Suppressor macrophage treated with lipopolysaccharide for 1 hour (primary cell): ENCODE measurements around the gene PLCD4.

ENCODE experiments used
- DNase-seq, 3 donors: peaks; one replicate each; pipeline ENCODE4 v3.0.0-alpha.2; 2020 to 2022

PLCD4 gene

GRCh38 chr2:218622606-218623365 lies 15.1 kb downstream of the PLCD4 start:
- DNase-seq: peak; percentile 34 to 44 (median 41)

- peak in 2 of 3 donors; percentile 49 to 51 for DNase-seq
Observed at GRCh38 chr2:218623366-218623705, 15.6 kb downstream of the PLCD4 start.

DNA sequence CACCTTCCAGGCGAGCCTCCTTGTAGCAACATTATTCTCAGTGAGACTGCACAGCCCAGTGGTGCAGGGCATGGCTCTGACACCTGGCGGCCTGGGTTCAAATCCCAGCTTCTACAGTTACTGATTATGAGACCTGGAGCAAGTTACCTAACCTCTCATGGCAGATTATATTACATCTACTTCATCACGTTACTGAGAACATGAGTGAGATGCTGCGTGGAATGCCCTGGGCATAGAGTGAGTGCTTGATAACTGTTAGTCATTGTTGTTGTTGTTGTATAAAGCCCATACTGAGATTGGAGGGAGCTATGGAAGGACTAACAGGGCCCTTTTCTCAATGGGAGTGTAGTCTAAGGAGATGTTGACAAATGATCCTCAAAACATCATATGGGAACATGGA lies 18.7 kb downstream of the PLCD4 start:
- DNase-seq: no peak

DNA sequence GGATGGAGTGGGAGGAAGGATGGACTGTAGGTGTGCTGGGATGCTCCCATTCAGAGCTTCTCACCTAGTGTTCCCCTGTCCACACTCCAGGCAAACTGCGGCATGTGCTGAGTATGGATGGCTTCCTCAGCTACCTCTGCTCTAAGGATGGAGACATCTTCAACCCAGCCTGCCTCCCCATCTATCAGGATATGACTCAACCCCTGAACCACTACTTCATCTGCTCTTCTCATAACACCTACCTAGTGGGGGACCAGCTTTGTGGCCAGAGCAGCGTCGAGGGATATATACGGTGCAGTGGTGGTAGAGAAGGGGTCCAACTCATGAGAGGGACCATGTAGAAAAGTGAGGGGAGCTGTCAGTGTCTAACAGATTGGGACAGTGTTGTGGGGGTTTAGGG lies 20.2 kb downstream of the PLCD4 start:
- DNase-seq: no peak

GRCh38 chr2:218631837-218632236 lies 24.1 kb downstream of the PLCD4 start:
- no peak for DNase-seq

DNA sequence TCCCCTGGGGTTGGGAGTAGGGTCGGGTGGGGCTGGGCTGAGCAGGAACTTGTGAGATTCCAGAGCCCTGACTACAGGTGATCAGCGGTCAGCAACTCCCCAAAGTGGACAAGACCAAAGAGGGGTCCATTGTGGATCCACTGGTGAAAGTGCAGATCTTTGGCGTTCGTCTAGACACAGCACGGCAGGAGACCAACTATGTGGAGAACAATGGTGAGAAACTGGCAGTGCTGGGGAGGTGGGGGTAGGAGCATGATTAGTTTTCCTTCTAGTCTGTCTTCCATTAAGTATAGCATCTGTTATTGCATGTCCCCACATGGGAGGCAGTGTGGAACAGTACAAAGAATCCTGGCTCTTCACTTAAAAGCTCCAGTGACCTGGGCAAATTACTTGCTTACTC lies 28.0 kb downstream of the PLCD4 start:
- no peak for DNase-seq

- DNase-seq: no peak
Observed at GRCh38 chr2:218638372-218638771, 30.7 kb downstream of the PLCD4 start.

DNA sequence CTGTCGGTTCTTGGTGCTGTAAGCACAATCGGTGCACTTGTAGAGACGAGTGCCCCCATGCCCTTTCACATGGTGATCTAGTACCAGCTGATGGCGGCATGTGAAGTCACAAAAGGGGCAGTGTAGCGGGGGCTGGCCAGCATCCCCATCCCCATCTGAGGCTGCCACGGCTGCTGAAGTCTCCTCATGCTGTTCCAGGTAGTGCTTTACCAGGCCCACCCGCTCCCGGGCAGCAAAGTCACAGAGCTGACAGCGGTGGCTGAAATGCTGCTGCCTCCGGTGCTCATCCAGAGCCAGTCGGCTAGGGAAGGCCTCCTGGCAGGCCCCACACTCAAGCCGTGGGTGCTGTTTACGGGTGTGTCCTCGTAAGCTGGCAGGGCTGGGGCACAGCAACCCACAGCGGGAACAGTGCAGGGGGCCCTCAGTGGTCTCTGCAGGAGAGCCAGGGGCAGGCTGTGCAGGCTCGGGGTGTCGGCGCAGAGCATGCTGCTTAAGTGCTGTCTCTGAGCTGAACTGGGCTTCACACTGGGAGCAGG lies 34.5 kb downstream of the PLCD4 start:
- no peak for DNase-seq

GRCh38 chr2:218642786-218643185 lies 35.1 kb downstream of the PLCD4 start:
- no peak for DNase-seq

- no peak for DNase-seq
Observed at GRCh38 chr2:218643751-218644310, 36.1 kb downstream of the PLCD4 start.

DNA sequence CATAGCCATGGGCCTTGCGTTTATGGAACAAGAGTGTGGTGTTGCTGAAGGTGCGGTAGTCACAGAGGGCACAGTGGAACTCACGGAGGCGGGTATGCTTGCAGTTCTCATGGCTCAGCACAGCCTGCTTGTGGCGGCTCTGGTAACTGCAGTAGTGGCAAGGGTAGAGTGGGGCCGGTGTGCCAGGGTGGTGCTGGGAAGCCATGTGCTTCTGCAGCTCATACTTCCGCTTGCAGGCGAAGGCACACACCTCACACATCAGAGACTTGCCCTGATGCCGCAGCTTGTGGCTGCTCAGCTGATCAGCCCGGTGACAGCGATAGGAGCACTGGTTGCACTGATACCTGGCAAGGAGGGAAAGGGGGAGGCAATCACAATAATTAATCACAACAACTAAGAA lies 37.0 kb downstream of the PLCD4 start:
- no peak for DNase-seq

- DNase-seq: no peak
Observed at GRCh38 chr2:218645126-218645525, 37.4 kb downstream of the PLCD4 start.

GRCh38 chr2:218648088-218648786 lies 40.5 kb downstream of the PLCD4 start:
- DNase-seq: peak; percentile 70 to 76 (median 73)

GRCh38 chr2:218648787-218649100 lies 41.0 kb downstream of the PLCD4 start:
- DNase-seq: no peak

GRCh38 chr2:218655751-218656150 lies 48.1 kb downstream of the PLCD4 start:
- DNase-seq: no peak

- peak; percentile 56 to 66 (median 62) for DNase-seq
Observed at GRCh38 chr2:218658671-218659257, 51.1 kb downstream of the PLCD4 start.

DNA sequence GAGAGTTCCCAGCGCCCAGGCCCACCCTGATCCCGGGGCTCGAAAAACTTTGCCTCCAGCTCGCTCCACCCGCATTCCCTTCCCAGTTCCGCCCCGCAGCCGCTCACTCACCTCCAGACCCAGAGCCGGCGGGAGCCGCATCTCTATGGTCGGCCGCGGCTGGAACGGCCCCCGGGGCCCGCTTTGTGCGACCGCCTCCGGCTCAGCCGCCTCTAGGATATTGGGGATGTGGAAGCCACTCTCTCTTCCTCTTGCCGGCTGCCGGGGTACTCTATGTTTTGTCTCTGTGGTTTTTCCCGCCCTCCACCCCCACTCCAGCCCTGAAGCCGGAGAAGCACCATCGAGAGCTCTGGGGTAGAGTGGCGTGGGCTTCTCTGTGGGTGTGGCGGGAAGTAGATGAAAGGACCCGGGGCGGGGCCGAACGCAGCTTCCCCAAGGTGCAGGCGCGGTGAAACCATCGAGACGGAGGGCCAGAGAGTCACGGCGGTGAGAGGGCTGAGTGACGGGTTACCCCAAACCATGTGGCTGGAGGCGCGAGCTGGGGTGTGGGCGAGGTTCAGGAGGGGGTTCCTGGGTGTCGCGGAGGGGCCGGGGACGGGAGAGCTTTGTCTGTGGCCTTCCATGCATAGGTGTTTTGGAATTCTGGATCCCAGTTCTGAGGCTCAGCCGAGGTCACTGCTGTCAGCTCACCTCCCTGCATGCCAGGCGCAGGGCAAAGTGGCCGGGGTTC lies 51.7 kb downstream of the PLCD4 start, which contains the start of the genes BCS1L and ZNF142:
Gene BCS1L (plus strand): TSS at position 426 of the 730 bp plus-strand sequence. CDS start 1,305 bp downstream, outside the sequence.
Gene ZNF142 (minus strand): TSS at position 366 of the 730 bp plus-strand sequence. CDS start 3,194 bp downstream, outside the sequence.
- DNase-seq: peak; percentile 88 to 95 (median 93)

DNA sequence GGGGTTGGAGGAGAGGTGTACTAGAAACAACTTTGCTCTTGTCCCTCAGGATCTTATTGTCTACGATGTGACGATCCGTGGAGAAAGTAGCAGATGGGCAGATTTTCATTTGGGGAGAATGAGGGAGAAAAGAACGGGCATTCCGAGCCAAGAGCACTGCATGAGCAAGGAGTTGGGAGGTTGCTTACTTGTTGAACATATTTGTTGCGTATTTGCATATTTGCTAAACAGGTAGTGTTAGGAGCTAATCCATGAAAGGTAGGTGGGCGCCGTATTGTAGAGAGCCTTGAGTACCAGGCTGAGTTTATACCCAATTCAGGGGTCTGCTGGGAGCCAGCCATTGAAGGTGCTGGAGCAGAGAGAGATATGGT lies 52.3 kb downstream of the PLCD4 start:
- DNase-seq: no peak

GRCh38 chr2:218662377-218662776 lies 54.7 kb downstream of the PLCD4 start:
- DNase-seq: no peak

DNA sequence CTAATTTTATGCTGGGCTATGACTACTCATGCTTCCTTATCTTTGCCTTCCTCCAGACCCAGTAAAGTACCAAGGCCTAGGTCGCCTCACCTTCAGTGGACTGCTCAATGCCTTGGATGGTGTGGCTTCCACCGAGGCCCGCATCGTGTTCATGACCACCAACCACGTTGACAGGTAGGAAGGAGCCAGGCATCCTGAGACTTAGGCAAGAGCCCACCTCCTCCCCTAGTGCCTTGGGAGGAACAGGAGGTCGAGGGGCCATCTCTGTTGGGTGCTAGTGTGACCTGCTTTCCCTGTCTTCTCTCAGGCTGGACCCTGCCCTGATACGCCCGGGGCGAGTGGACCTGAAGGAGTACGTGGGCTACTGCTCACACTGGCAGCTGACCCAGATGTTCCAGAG lies 55.1 kb downstream of the PLCD4 start:
- no peak for DNase-seq

- DNase-seq: no peak
Observed at GRCh38 chr2:218663901-218664300, 56.2 kb downstream of the PLCD4 start.

- no peak for DNase-seq
Observed at GRCh38 chr2:218664653-218665052, 57.0 kb downstream of the PLCD4 start.
